Spinal cord (tissue), 10 donors: ENCODE data around the gene GAPVD1. TPM values are rescaled to one million over a fixed set of nuclear protein-coding genes. Genes with fewer than 3 reads are reported as not detected.

ENCODE experiments used
- DNase-seq, 6 donors: peaks; one replicate each; pipeline versions ENCODE4 v3.0.0 to v3.0.0-alpha.2; 2013 to 2015; ENCODE audit warnings: low spot score in 6 of 6, low read depth in 4 of 6
- H3K27ac ChIP-seq: one replicate; pipeline ENCODE4 v1.5.1; 2013; ENCODE audit warnings: low read depth, low read length, control low read depth
- H3K27me3 ChIP-seq: one replicate; pipeline ENCODE4 v1.6.1; 2013; ENCODE audit warnings: low read length; ENCODE audit not compliant: control insufficient read depth, insufficient read depth
- H3K36me3 ChIP-seq: one replicate; pipeline ENCODE4 v1.6.1; 2013; ENCODE audit warnings: low read length; ENCODE audit not compliant: control insufficient read depth, insufficient read depth
- H3K4me1 ChIP-seq: one replicate; pipeline ENCODE4 v1.6.1; 2013; ENCODE audit warnings: low read length; ENCODE audit not compliant: control insufficient read depth, insufficient read depth
- H3K4me3 ChIP-seq: one replicate; pipeline ENCODE4 v1.5.1; 2013; ENCODE audit warnings: low read depth, low read length, control low read depth
- H3K9me3 ChIP-seq: one replicate; pipeline ENCODE4 v1.6.1; 2013; ENCODE audit warnings: low read length; ENCODE audit not compliant: control insufficient read depth, insufficient read depth
- WGBS: methylation state at CpG from one replicate; pipeline ENCODE4 v1.1.5; 2013; ENCODE audit warnings: missing lambda C conversion rate; ENCODE audit not compliant: insufficient coverage; 5-methylcytosine and 5-hydroxymethylcytosine counted together
- polyA plus RNA-seq, 2 donors: library from polyadenylated mRNA; unstranded; fragments of 120-200 nt; gene quantifications; one replicate each; pipeline ENCODE4 v1.2.1, GENCODE V29; 2013; ENCODE audit not compliant: insufficient read length in 2 of 2
- total RNA-seq, 2 donors: library from RNA; depleted of rRNA in 1 of 2; stranded (reverse); fragments of 120-200 nt in 1 of 2; fragments of >200 nt in 1 of 2; gene quantifications; one replicate each; pipeline versions ENCODE4 v1.2.3 to v1.2.4, GENCODE V29; 2013 to 2014
- donor health status: healthy.

GAPVD1 gene
- total and polyA plus RNA-seq, 4 donors = 35.2 to 91.4 (median 45.1) TPM

GRCh38 chr9:125360601-125361000 lies 99.0 kb downstream of the GAPVD1 start:
- no peaks in the 10 kb centered on the region for H3K4me1 ChIP-seq
- peaks cover 45% of the 10 kb centered on the region for H3K36me3 ChIP-seq
- WGBS = 100% methylated on average over 1 of the region's 2 CpGs

GRCh38 chr9:125361837-125362531 lies 100.4 kb downstream of the GAPVD1 start:
- Histone ChIP-seq H3K27me3 (no peaks in the 10 kb centered on the region), H3K27ac (no peak overlapping the region), H3K9me3 (no peaks in the 10 kb centered on the region), H3K4me3 (no peak overlapping the region), H3K4me1 (no peaks in the 10 kb centered on the region), H3K36me3 (peaks cover 34% of the 10 kb centered on the region)
- 40% methylated on average over 1 of the region's 5 CpGs for WGBS
- no peak for DNase-seq

More at GRCh38 chr9:125360601-125361000, 99.0 kb downstream of the GAPVD1 start:
- no peaks in the 10 kb centered on the region for H3K9me3 ChIP-seq
- H3K27ac ChIP-seq = no peak overlapping the region
- H3K4me3 ChIP-seq = no peak overlapping the region
- no peaks in the 10 kb centered on the region for H3K27me3 ChIP-seq
- no peak for DNase-seq

DNA sequence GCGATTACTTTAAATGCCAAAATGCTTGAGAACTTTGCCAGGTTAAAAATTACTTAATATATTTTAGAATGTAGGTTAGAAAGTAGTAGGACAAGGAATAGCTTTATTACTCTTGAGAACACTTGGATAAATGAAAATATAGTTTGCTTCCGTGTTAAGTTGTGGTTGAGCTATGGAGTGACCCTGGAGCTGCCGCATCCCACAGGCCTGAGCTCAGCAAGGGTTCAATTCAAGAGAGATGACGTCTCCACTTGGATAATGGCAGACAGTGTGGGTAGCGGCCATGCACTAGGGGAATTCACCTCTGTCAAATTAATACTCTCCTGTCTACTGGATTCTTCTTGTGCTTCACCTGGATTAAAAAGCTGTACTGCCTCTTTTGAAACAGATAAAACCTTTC lies 105.0 kb downstream of the GAPVD1 start:
- Histone ChIP-seq H3K4me1 (no peaks in the 10 kb centered on the region), H3K36me3 (peaks cover 14% of the 10 kb centered on the region), H3K27ac (no peak overlapping the region), H3K9me3 (no peaks in the 10 kb centered on the region), H3K27me3 (no peaks in the 10 kb centered on the region), H3K4me3 (no peak overlapping the region)
- 75% methylated on average over 3 of the region's 5 CpGs for WGBS
- no peak for DNase-seq

- Histone ChIP-seq H3K36me3 (no peaks in the 10 kb centered on the region), H3K27ac (no peak overlapping the region), H3K4me3 (no peak overlapping the region), H3K9me3 (no peaks in the 10 kb centered on the region), H3K27me3 (no peaks in the 10 kb centered on the region), H3K4me1 (peaks cover 14% of the 10 kb centered on the region)
- DNase-seq = no peak
- 53% methylated on average over 6 of the region's 8 CpGs for WGBS
These were observed 109.2 kb downstream of the GAPVD1 start for GRCh38 chr9:125370786-125371185.

DNA sequence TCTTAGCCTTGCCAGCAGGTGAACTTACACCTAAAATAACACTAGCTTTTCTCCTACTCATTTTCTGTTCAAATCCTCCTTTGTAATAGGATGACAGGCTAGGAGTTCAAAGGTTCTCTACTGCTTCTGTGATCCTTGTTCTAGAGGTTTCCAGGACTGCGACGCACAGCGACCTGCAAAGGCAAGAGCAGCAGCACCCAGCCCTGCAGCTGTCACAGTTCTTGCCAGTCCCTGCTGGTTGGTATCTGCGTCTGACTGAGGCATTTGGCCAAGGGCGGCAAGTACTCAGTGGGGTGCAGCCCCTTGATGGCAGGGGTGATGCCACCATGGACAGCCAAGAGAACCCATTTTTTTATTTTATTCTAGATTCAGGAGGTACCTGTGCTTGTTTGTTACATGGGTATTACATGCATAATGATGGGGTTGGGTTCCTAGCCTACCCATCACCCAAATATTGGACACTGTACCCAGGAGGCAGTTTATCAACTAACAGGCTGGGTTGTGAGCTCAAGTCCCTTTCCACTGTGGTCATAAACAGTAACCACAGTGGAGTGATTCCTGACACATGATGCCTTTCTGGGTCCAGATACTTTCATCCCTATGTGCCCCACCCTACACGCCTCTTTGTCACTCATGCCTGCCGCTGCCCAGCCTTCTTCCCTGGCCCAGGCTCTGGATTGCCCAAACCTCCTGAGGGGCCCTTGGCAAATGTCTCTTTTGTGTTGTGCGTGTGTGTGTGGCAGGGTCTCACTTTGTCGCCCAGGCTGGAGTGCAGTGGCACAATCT lies 111.0 kb downstream of the GAPVD1 start:
- no peak for DNase-seq
- Histone ChIP-seq H3K4me3 (no peak overlapping the region), H3K27me3 (no peaks in the 10 kb centered on the region), H3K27ac (no peak overlapping the region), H3K36me3 (no peaks in the 10 kb centered on the region), H3K4me1 (peaks cover 25% of the 10 kb centered on the region), H3K9me3 (no peaks in the 10 kb centered on the region)
- WGBS = 87% methylated on average over 6 of the region's 9 CpGs

- Histone ChIP-seq H3K27ac (no peak overlapping the region), H3K4me3 (peak overlapping the region; percentile 9), H3K4me1 (peaks cover 30% of the 10 kb centered on the region), H3K36me3 (no peaks in the 10 kb centered on the region), H3K27me3 (no peaks in the 10 kb centered on the region), H3K9me3 (no peaks in the 10 kb centered on the region)
- peak in 5 of 6 donors; percentile 72 to 97 (median 80) for DNase-seq
- 13% methylated on average over 23 of the region's 24 CpGs for WGBS
These were observed 113.0 kb downstream of the GAPVD1 start for GRCh38 chr9:125374443-125375309.

DNA sequence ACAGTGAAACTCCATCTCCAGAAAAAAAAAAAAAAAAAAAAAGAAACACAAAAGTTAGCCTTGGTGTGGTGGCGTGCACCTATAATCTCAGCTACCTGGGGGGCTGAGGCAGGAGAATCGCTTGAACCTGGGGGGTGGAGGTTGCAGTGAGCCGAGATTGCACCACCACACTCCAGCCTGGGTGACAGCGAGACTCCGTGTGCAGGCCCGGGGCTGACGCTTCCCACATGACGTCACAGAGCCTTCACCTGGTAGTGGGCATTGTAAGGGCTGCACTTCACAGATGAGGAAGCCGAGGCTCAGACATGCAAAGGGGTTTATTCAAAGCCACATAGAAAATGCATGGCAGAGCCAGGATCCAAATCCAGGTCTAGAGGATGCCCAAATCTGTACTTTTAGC lies 114.2 kb downstream of the GAPVD1 start:
- DNase-seq = no peak
- no peaks in the 10 kb centered on the region for H3K9me3 ChIP-seq
- H3K4me3 ChIP-seq = no peak overlapping the region
- peaks cover 30% of the 10 kb centered on the region for H3K4me1 ChIP-seq
- H3K36me3 ChIP-seq = no peaks in the 10 kb centered on the region
- no peaks in the 10 kb centered on the region for H3K27me3 ChIP-seq
- 78% methylated on average over 2 of the region's 9 CpGs for WGBS
- no peak overlapping the region for H3K27ac ChIP-seq

GRCh38 chr9:125376261-125377226 lies 114.9 kb downstream of the GAPVD1 start:
- DNase-seq = peak in 1 of 6 donors; percentile 57
- no peaks in the 10 kb centered on the region for H3K9me3 ChIP-seq
- no peaks in the 10 kb centered on the region for H3K27me3 ChIP-seq
- no peaks in the 10 kb centered on the region for H3K36me3 ChIP-seq
- 63% methylated on average over 23 of the region's 24 CpGs for WGBS
- peaks cover 30% of the 10 kb centered on the region for H3K4me1 ChIP-seq
- H3K27ac ChIP-seq = no peak overlapping the region
- no peak overlapping the region for H3K4me3 ChIP-seq
